ENCODE data around the gene ZNF98.

- TF ChIP-seq, protein P1, sequence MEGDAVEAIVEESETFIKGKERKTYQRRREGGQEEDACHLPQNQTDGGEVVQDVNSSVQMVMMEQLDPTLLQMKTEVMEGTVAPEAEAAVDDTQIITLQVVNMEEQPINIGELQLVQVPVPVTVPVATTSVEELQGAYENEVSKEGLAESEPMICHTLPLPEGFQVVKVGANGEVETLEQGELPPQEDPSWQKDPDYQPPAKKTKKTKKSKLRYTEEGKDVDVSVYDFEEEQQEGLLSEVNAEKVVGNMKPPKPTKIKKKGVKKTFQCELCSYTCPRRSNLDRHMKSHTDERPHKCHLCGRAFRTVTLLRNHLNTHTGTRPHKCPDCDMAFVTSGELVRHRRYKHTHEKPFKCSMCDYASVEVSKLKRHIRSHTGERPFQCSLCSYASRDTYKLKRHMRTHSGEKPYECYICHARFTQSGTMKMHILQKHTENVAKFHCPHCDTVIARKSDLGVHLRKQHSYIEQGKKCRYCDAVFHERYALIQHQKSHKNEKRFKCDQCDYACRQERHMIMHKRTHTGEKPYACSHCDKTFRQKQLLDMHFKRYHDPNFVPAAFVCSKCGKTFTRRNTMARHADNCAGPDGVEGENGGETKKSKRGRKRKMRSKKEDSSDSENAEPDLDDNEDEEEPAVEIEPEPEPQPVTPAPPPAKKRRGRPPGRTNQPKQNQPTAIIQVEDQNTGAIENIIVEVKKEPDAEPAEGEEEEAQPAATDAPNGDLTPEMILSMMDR (IDR thresholded peaks at IDR 0.05 in 8 of 11, conservative IDR thresholded peaks at IDR 0.05 in 3 of 11), result no peak
- TF ChIP-seq POLR2A (IDR thresholded peaks at IDR 0.05), result no peak
- TF ChIP-seq POLR2AphosphoS5 (IDR thresholded peaks at IDR 0.05), result no peak
Observed at GRCh38 chr19:22422211-22422610, at the start of gene ZNF98.
